HCT116 (cell line): ENCODE results near the gene FGF14.

Experiments
- CTCF ChIP-seq, 3 experiments: fragments of 200-600 bp in 1 of 3; sonication (generic) in 1 of 3; IDR thresholded peaks in 2 of 3; conservative IDR thresholded peaks in 1 of 3; 2 replicates each; pipeline ENCODE4 v1.5.1; 2012 to 2017; ENCODE audit warnings: low read depth in 2 of 3, low read length in 2 of 3, antibody characterized with exemption in 1 of 3, borderline replicate concordance in 1 of 3, control low read depth in 1 of 3, mild to moderate bottlenecking in 1 of 3, mixed read lengths in 1 of 3, mixed run types in 1 of 3, moderate library complexity in 1 of 3; ENCODE audit not compliant: insufficient read depth in 1 of 3
- JUND ChIP-seq: IDR thresholded peaks from 2 replicates; pipeline ENCODE4 v1.6.1; 2012
- MAX ChIP-seq: IDR thresholded peaks from 2 replicates; pipeline ENCODE4 v1.6.1; 2012
- POLR2A ChIP-seq: IDR thresholded peaks from 2 replicates; pipeline ENCODE4 v1.7.0; 2011; ENCODE audit warnings: borderline replicate concordance; ENCODE audit not compliant: insufficient read depth, insufficient read length; ENCODE audit errors: extremely low read depth
- YY1 ChIP-seq: IDR thresholded peaks from 2 replicates; pipeline ENCODE4 v1.6.1; 2011; ENCODE audit warnings: low read length, low read depth, moderate library complexity, mild to moderate bottlenecking; ENCODE audit not compliant: insufficient replicate concordance; ENCODE audit errors: extremely low read depth

GRCh38 chr13:102250448-102250847 is 151.4 kb downstream of the FGF14 start:
- no peak for TF ChIP-seq CTCF (IDR thresholded peaks at IDR 0.05 in 2 of 3, conservative IDR thresholded peaks at IDR 0.05 in 1 of 3; ENCODE audit: borderline replicate concordance in 1 of 3, insufficient read depth in 1 of 3, low read depth in 2 of 3, low read length in 2 of 3)
- TF ChIP-seq JUND = no peak
- no peak for TF ChIP-seq YY1
- TF ChIP-seq POLR2A = no peak
- TF ChIP-seq MAX = no peak
